ENCODE measurements around the gene REX1BD.
"Not testable (repeated sequence)": the region's sequence is repeated elsewhere in the genome, so short reads cannot be mapped to it uniquely, and the experiment has no call there.

Gene REX1BD

DNA sequence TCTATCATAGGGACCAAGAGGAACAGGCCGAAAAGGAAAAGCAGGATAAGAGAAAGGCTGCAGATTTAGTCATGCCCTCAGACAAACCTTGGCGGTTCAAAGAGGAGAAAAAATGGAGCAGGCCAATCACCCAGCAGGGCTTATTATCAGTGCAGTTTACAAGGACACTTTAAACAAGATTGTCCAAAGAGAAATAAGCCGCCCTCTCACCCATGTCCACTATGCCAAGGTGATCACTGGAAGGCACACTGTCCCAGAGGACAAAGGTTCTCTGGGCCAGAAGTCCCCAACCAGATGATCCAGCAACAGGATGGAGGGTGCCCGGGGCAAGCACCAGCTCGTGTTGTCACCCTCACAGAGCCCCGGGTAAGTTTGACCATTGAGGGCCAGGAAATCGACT lies 8.3 kb upstream of the REX1BD start:
- no peak for DNase-seq

DNA sequence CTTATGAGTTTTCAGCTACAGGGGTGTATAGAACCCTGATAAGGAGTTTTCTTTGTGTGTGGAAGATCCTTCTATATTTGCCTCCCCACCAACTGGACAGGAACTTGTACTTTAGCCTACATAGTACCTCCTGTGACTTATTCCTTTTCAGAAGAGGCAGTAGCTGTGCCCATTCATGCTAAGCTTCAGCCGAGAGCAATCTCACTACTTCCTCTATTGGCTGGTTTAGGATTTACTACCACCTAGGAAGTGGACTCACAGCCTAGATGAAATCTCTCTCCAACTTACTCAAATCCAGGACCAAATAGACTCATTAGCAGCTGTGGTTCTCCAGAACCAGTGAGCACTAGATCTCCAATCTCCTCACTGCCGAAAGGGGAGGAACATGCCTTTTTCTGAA lies 2.3 kb upstream of the REX1BD start:
- no peak for DNase-seq

DNA sequence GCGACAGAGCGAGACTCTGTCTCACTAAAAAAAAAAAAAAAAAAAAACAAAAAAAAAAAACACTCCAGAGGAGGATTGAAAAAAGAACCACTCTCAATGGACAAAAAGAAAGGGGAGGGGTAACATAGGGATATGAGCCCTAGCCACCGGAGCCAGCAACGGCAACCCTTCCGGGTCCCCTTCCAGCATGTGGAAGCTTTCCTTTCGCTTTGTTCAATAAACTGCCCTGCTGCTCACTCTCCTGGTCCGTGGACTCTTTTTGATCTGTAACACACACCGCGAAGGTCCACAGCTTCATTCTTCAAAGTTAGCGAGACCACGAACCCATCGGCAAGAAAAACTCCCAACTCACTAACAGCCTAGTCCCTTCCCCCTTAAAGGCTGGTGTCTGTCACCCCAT lies 1.0 kb upstream of the REX1BD start:
- DNase-seq, result no peak

DNA sequence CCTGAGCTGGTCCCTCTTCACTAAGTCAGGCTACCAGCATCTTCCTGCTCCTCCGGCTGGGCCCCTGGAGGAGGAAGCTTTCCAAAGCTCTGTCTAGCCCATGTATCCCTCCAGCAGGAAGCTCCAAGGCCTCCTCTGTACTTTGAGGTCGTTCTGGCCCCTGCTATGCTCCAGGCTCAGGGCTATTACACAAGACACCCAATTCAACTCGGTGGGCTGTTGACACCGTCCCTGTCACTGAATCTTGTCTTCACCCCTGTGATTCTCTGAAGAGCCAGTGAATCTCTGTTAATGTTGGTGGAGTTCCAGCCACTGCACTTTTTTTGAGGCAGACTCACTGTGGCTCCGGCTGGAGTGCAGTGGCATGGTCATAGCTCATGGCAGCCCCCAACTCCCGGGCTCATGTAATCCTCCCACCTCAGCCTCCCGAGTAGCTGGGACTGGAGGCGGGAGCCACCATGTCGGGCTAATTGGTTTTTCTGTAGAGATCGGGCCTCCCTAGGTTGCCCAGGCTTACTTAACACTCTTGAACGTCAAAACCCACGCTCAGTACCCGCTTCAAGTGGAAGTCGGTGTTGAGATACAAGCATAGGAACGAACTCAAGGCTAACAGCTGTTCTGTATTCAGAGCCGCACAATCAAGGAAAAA lies 512 bp upstream of the REX1BD start:
- no peak for DNase-seq

DNA sequence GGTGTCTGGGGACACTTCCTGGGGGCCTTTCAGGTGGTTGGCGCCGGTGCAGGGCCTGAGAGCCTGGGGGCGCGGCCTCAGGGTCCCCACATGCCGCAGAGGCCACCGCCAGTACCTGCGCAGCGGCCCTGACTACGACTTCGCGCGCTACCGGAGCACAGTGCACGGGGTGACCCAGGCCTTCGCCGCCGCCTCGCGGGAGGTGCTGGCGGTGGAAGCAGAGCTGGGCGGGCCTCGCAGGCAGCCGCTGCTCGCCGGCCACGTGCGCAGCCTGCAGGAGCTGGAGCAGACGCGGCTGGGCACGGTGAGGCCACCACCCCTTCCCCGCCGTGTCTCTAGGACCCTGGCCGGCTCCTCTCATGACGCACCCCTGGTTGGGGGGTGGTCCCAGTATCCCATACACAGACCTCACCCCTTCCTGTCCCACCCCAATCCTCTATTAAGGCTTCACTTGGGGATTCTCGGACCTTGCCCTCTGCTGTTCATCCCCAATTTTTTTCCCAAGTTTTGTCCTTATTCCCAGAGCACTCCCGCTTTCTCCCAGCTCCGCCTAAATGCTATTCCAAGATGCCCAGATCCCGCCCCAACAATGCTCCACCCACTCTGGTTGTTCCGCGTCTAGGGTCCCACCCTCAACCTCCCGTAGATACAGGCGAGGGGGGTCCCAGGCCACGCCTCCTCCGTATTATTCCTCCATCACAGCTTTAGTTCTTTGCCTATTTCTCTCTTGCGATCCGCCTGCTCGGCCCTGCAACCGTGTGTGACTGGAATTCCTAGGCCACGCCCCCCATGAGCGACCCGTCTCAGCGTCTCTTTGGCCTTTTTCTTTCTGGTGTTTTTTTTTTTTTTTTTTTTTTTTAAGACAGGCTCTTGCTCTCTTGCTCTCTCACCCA lies 1.0 kb downstream of the REX1BD start:
- DNase-seq, result no peak

DNA sequence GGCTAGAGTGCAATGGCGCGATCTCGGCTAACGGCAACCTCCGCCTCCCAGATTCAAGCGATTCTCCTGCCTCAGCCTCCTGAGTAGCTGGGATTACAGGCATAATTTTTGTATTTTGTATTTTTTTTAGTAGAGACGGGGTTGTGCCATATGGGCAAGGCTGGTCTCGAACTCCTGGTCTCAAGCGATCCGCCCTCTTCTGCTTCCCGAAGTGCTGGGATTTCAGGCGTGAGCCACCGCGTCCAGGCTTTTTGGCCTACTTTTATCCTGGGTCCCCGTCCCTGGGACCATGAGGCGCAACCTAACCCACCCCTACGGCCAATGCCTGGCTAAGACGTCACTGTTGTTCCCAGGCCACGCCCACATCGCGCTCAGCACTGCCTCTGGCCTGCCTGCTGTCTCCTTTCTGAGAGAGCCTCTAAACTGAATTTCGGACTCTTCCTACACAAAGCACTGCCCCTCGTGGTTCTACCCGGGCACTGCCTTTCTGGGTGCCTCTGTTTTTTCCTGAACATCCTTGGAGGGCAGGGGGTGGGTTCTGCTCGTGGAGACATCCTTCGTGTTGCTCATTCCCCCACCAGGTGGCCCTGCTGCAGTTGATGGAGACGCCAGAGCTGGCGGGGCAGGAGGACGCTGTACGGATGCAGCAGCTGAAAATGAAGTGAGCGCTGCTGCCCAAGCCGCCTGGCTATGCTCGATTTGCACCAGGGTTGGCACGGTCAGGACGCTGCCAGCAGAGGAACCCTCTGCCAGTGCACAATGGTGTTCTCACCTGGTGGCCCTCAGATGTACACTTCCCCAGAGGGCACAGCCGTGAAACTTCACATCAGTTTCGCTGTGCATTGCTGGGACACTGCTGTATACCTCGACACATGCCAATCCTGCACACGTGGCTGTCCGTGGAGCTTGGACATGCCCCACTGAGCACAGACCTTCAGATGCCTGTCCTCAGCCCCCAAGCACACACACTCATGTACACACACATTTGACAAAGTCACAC lies 2.0 kb downstream of the REX1BD start:
- peak; percentile 24 for DNase-seq

DNA sequence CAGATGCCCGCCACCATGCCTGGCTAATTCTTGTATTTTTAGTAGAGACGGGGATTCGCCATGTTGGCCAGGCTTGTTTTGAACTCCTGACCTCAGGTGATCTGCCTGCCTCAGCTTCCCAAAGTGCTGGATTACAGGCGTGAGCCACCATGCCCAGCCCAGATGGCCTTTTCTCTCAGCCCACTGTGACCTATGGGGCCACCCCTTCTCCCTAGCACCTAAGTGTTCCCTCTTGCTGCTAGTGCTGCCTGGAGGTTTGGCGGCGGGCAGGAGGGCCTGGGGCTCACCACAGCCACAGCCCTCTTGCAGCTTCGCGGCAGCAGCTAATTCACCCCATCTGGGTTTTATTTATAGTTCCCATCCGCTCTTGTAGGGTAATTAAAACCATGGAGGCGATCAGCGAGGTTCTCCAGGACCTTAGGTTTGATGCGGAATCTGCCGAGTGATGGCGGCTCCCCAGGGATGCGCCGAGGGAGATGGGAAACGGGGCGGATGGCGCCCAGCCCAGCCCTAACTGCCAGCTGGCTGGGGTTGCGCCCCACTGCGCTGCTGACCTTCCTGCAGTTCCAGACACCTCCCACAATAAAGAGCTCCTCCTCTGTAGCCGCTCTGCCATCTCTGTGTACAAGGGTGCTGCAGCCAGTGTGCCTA lies 3.3 kb downstream of the REX1BD start:
- DNase-seq, result no peak

DNA sequence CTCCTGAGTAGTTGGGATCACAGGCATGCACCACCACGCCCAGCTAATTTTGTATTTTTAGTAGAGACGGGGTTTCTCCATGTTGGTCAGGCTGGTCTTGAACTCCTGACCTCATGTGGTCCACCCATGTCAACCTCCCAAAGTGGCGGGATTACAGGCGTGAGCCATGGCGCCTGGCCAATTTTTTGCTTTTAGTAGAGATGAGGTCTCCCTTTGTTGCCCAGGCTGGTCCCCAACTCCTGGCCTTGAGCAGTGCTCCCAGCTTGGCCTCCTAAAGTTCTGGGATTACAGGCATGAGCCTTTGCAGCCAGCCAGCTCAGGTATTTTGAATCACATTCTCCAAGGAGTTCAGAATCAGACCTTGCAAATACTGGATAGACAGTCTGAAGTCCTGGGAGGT lies 4.1 kb downstream of the REX1BD start:
- not testable (repeated sequence) for DNase-seq

DNA sequence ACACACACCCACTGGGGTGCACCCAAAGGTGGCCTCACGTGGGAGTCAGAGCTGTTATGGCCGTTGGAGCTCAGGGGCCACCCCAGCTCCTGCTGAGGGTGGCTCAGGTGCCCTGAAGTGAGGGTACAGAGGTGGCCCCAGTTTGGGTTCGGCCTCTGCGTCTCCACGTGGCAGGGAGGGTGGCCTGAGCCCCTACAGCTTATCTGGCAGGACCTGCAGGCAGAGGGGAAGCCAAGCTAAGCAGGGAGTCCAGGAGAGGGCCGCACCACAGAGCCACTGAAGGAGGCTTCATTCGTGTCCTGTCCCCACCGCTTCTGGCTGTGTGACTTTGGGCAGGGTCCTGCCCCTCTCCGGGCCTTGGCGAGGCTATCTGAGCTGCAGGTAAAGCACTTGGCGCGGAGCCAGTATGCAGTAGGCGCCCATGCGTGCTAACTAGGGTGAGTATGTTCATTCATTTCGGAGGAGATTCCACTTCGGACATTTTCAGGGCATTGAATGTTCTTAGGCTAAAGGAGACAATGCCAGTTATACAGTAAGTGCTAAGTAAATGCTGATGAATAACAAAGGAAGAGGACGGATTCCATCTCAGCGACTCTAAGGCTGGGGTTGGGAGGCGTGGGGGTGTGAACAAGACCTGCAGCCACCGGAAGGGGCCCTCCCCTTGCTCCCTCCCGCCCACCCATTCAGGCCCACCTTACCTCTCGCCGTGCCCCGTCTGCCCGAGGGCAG lies 4.9 kb downstream of the REX1BD start:
- DNase-seq, result no peak

DNA sequence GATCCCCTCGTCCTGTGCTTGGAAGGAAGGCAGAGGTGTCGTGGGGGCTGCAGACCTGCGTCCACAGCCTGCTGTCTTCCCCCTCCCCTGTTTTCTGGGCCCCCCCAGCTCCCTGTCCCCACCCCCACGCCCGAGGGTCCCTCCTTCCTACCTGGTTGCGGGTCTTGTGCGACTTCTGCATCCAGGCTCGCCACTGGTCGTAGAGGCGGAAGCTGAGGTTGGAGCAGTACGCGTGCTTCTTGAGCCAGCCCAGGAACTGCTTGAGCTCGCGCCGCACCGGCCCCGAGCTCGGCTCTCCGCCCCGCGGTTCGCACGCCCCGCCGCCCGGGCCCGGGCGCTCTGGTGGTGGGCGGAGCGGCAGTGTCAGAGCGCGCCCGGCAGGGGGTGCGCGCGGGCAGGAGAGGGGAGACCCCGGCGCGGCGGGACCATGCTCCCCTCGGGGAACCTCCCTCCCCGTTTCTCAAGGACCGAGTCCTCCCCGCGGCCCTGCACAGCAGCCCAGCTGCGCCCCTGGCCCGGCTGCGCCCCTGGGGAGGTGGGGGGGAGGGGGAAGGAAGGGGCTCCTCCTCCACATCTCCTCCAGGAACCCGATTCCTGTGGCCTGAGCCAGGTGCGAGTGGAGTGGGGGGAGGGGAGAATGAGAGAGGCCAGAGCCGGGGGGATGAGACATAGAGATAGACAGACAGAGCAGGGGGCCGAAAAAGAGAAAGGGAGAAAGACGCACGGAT lies 5.7 kb downstream of the REX1BD start:
- peak; percentile 81 for DNase-seq

DNA sequence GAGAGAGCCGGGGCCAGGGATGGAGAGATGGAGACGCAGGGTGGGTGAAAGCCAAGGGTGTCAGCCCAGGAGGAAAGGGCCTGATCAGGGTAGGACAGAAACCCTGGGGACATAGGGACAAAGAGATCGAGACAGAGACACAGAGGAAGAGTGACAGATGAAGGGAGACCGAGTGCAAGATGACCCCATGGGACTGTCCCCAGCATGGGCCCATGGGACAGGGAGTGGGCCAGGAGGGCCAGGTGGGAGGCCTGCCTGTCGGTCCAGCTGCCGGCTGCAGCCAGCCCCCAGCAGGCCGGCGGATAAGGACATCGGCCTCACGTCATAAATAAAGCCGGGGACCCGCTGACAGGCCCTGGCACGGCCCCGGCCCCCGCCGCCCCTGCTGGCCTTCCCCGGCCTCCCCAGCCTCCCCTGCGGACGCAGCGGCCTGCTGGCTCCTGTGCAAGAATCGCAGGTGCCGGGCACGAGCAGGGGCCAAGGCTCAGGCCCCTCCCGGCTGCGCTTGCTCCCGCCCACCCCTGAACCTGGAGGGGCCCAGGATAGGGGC lies 6.3 kb downstream of the REX1BD start:
- no peak for DNase-seq

DNA sequence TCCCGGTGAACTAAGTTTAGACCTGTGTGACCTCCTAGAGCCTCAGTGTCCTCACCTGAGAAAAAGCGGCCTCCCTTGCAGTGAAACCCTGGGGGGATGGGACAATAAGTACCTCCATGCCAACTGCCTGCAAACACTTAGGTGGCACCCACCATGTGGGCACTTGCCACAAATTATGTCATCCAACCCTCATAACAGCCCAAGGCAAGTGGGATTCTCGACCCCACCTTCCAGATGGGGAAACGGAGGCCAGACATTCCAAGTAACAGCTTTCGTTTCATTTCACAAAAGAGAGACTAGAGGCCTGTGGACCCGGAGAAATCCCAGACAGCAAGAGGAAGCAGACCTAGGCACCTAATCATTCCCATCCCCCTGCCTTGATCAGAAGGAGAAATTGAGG lies 6.9 kb downstream of the REX1BD start:
- no peak for DNase-seq

DNA sequence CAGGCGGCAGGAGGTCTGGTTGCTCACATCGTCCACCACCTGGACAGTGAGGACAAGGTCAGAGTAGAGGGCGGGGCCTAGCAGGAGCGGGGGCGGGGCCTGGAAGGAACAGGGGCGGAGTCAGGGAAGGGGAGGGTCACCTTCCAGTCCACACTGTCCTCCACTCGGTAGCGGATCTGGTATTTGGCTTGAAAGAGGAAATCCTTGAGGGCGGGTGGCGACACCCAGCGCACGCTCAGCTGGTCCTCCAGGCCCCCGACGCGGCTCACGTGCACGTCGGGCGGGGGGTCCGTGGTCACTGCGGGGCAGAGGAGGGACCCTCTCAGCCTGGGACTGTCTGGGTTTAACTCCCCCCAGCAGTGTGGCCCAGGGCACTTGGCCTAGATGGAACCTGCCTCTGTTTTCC lies 8.2 kb downstream of the REX1BD start:
- no peak for DNase-seq

DNA sequence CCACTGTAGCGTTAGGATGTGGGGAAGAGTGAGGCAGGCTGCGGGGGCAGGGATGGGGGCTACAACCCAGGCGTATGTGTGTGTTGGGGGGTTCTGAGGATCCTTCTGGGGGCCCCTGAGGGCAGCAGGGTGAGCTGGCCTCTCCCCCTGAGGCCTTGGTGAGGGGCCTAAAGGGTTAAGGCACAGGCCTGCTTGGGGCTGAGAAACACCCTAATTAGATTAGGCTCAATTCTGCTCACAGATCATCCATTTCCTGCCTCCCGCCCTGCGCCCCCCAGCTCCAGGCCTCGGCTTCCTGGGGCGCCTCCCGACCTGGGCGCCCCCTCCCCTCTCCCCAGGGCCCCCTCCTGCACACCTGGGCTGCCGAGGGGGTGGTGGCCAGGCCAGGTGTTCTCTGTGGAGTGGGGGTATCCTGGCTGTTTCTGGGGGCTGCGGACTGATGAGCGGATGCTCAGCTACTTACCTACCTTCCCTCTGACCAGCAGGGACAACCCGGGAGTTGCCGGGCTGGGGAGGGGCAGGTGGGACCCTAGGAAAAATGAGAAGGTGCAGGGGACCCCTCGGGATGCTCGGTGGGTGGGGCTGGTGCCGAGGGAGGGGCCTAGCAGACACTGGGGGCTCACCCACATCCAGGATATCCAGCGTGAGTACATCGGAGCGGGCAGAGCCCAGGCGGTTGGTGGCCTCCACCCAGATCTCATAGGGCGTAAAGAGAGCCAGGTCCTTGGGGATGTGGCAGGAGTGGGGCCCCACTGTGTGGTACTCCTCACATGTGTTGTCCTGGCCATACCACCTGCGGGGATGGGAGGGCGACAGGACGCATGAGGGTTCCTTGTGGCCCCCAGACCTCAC lies 9.4 kb downstream of the REX1BD start:
- no peak for DNase-seq

DNA sequence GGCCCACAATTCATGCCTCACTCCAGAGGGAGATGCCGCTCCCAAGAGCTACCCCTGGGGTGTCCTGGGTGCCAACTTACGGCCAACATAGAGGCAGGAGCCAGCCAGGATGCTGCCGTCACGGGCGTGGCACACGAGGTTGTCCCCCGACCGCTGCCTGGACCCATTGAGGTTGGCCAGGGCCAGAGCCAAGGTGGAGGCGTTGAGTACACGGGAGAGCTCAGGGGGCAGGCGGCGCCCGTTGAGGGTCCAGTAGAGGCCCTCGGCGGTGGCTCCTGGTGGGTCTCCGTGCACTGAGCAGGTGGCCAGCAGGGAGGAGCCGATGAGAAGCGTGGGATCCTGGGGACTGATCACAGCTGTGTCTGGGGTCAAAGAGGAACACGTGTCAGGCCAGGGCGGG lies 10.9 kb downstream of the REX1BD start:
- no peak for DNase-seq

DNA sequence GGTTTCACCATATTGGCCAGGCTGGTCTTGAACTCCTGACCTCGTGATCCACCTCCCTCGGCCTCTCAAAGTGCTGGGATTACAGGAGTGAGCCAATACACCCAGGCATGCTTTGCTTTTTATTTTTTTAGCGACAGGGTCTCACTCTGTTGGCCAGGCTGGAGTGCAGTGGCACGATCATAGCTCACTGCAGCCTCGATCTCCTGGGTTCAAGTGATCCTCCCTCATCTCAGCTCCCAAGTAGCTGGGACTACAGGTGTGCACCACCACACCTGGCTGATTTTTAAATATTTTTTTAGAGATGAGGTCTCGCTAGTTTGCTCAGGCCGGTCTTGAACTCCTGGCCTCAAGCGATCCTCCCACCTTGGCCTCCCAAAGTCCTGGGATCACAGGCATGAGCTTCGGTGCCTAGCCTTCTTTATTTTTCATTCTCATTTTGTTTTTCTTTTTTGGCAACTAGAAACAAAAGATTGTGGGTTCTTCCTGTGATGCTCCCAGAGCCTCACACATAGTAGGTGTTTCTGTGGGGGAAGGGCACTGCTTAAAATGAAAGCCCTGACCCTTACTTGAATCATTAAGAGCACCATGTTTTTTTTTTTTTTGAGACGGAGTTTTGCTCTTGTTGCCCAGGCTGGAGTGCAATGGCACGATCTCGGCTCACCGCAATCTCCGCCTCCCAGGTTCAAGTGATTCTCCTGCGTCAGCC lies 12.2 kb downstream of the REX1BD start:
- DNase-seq, result not testable (repeated sequence)

DNA sequence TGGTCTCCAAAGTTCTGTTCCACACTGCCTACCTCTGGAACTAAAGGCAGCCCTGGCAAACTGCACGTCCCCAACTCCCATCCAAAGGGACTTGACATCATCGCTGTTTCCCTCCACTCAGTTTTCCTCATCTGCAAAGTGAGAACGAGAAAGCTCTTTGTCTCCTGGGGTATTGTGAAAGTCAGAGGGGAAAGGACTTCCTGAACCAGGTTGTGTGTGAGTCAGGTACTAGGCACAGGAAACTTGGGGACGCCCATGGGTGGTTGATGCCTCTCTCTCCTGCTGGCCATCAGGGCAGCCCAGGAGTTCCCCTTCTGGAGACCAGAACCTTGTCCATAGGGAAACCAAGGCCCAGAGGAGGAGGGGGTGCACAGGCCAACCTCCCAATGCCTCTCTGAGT lies 13.3 kb downstream of the REX1BD start:
- no peak for DNase-seq

DNA sequence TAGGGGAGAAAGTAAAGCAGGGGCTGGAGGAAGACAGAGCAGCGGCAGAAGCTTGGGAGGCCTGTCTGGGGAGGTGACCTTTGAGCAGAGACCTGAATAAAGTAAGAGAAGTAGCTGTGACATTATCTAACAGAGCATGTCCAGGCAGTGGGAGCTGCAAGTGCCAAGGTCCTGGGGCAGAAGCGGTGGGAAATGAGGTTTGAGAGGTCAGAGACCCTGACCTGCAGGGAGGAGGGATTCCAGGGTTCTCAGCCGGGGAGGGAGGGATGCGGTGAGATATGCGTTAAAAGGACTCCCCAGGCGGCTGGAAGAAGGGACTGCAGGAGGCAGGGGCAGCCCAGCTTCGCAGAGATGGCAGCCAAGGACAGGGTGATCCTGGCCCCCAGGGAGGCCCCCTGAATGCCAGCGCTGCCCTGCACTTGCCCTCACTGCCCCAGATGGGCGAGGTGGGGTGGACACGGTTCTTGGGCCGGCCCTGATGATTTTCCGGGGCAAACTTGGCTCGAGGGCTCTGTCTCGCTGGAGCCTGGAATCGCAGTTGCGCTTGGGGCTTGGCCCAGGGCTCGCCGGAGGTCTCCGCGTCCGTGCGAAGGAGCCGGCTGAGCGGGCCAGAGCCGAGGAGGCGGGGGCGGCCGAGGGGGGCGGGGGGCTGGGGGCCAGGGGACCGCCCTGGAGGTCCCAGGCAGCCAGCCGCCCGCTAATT lies 14.8 kb downstream of the REX1BD start:
- peak; percentile 36 for DNase-seq
